Nephron (organoid): Measurements from ENCODE around the gene DDA1.

Source experiments
- H3K27ac Mint-ChIP-seq, 3 experiments: 2 replicates each; pipeline ENCODE4 v1.8.0; 2020; ENCODE audit warnings: mixed read lengths in 3 of 3, mild to moderate bottlenecking in 2 of 3, moderate library complexity in 1 of 3
- H3K27me3 Mint-ChIP-seq: 2 replicates; pipeline ENCODE4 v1.8.0; 2021; ENCODE audit warnings: low read depth, mild to moderate bottlenecking, moderate library complexity, mixed read lengths
- H3K36me3 Mint-ChIP-seq: 2 replicates; pipeline ENCODE4 v1.8.0; 2020; ENCODE audit warnings: low read depth, mixed read lengths
- H3K4me1 Mint-ChIP-seq: 2 replicates; pipeline ENCODE4 v1.8.0; 2020; ENCODE audit warnings: mixed read lengths
- H3K4me3 Mint-ChIP-seq, 3 experiments: 2 replicates each; pipeline ENCODE4 v1.8.0; 2020; ENCODE audit warnings: mild to moderate bottlenecking in 3 of 3, mixed read lengths in 3 of 3, moderate library complexity in 2 of 3
- H3K9me3 Mint-ChIP-seq: 2 replicates; pipeline ENCODE4 v1.8.0; 2020; ENCODE audit warnings: mixed read lengths
- TF ChIP-seq, protein P1 (sequence below), 3 experiments: fragments of 200-600 bp; sonication (generic); IDR thresholded peaks; one replicate each; pipeline ENCODE4 v1.5.0; 2021; ENCODE audit warnings: antibody characterized with exemption in 3 of 3; ENCODE audit not compliant: unreplicated experiment in 3 of 3

The DDA1 gene

DNA sequence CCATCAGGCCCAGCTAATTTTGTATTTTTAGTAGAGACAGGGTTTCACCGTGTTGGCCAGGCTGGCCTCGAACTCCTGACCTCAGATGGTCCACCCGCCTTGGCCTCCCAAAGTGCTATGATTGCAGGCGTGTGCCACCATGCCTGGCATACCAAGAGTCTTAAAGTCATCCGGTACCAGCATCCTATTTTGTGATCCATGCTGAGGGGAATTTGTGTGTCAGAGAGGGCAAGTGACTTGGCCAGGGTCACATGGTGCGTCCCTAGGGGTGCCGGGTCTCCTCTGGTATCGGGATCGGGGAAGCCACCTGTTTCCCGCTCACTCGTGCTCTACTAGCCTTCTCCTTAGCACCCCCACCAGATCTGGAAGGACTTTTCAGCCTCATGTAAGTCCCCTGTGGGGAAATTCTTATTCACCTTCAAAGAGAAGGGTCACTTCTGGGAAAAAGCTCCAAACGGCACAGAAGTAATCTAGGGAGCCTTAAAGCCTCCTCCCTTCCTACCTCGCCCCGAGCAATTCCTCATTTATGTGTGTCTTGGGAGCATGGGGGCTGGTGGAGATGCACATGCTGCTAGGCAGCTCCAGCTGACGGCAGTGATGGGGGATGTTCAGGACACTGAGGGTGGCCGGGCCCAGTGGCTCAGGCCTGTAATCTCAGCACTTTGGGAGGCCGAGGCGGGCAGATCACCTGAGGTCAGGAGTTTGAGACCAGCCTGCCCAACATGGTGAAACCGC, 33.8 kb upstream of the DDA1 start:
- Mint-ChIP-seq H3K36me3 (peaks cover 49% of the 10 kb centered on the region), H3K9me3 (no peaks in the 10 kb centered on the region), H3K27ac (no peak overlapping the region), H3K4me3 (no peak overlapping the region), H3K4me1 (no peaks in the 10 kb centered on the region), H3K27me3 (no peaks in the 10 kb centered on the region)
- TF ChIP-seq, protein P1, sequence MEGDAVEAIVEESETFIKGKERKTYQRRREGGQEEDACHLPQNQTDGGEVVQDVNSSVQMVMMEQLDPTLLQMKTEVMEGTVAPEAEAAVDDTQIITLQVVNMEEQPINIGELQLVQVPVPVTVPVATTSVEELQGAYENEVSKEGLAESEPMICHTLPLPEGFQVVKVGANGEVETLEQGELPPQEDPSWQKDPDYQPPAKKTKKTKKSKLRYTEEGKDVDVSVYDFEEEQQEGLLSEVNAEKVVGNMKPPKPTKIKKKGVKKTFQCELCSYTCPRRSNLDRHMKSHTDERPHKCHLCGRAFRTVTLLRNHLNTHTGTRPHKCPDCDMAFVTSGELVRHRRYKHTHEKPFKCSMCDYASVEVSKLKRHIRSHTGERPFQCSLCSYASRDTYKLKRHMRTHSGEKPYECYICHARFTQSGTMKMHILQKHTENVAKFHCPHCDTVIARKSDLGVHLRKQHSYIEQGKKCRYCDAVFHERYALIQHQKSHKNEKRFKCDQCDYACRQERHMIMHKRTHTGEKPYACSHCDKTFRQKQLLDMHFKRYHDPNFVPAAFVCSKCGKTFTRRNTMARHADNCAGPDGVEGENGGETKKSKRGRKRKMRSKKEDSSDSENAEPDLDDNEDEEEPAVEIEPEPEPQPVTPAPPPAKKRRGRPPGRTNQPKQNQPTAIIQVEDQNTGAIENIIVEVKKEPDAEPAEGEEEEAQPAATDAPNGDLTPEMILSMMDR (IDR thresholded peaks at IDR 0.05; ENCODE audit: unreplicated experiment in 3 of 3) = no peak

DNA sequence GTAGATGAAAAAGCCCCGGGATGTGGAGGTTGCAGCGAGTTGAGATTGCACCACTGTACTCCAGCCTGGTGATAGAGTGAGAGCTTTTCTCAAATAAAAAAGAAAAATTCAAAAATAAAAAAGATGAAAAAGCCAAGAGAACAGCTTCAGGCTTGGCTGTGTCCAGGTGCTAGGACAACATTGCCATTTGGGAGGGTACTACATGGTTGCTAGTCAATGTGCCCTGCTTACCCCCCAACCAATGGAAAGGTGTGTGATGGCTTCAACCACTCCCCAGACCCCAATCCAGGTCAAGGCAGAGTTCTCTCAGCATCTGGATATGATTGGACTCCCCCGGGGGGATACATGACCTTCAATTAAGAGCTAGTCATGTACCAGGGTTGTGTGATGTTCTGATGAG, 29.9 kb upstream of the DDA1 start:
- H3K36me3 Mint-ChIP-seq = peaks cover 34% of the 10 kb centered on the region
- peaks cover 11% of the 10 kb centered on the region for H3K27me3 Mint-ChIP-seq
- no peak overlapping the region for H3K4me3 Mint-ChIP-seq
- H3K27ac Mint-ChIP-seq = no peak overlapping the region
- no peaks in the 10 kb centered on the region for H3K9me3 Mint-ChIP-seq
- no peaks in the 10 kb centered on the region for H3K4me1 Mint-ChIP-seq
- TF ChIP-seq, protein P1 (IDR thresholded peaks at IDR 0.05; ENCODE audit: unreplicated experiment in 3 of 3) = no peak

DNA sequence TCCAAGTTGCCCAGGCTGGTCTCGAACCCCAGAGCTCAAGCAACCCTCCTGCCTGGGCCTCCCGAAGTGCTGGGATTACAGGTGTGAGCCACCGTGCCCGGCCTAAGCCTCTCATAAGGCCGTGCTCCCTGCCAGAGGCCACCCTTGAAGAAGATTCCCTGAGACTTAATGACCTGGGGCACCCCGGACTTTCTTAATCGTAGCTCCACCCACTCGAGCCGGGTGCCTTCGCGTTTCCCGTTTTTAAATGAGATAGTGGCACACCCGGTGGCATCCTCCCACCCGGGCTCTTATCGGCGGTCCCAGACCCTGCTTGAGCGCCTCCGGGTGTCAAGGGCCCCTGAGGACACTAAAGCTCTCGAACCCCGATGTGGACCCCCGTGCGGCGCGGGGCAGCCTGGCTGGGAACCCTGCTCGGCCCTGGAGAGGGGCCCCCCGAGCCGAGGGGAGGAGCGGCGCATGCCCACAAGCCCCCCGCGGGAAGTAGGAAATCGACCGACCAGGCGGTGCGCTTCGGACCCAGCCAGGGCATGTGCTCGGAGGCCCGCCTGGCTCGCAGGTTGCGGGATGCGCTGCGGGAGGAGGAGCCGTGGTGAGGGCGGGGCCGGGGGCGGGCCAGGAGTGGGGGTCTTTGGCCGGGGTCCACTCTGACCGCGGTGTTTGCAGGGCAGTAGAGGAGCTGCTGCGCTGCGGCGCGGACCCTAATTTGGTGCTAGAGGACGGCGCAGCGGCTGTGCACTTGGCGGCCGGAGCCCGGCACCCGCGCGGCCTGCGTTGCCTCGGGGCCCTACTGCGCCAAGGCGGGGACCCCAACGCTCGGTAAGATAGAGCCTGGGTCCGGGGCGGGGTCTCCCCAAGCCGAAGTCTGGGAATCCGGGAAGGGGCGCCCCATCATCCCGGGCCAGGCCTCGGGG, 27.7 kb upstream of the DDA1 start, which contains the start of gene ANKLE1:
ANKLE1 (plus strand) TSS at position 511 of the 914 bp plus-strand sequence; CDS start at position 531, 20 bp downstream.
- Mint-ChIP-seq H3K36me3 (peaks cover 21% of the 10 kb centered on the region), H3K9me3 (no peaks in the 10 kb centered on the region), H3K27me3 (peaks cover 11% of the 10 kb centered on the region), H3K4me3 (peak within 1 kb of the TSS; percentile 71 to 75 (median 74)), H3K4me1 (no peaks in the 10 kb centered on the region), H3K27ac (no peak within 1 kb of the TSS)
- TF ChIP-seq, protein P1 (IDR thresholded peaks at IDR 0.05; ENCODE audit: unreplicated experiment in 3 of 3) = no peak

DNA sequence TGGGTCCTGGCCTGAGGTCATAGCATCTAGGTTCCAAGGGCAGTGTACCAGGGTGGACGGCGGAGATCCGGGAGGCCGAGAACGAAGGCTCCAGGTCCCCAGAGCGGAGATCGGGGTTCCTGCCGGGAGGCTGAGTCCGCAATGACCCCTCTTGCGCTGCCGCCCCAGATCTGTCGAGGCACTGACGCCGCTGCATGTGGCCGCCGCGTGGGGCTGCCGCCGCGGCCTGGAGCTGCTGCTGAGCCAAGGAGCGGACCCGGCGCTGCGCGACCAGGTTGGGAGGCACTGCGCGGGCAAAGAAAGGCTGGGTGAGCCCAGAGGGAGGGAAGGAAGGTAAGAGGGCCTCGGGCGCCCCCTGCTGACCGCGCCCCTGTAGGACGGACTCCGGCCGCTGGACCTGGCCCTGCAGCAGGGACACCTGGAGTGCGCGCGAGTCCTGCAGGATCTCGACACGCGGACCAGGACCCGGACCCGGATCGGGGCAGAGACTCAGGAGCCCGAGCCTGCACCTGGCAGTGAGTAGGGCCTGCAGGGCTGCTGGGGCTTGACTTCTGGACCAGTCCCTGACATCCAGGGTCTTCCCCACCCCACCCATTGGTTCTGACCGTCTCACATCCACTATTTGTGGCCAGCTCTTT, 26.8 kb upstream of the DDA1 start:
- Mint-ChIP-seq H3K36me3 (peaks cover 12% of the 10 kb centered on the region), H3K4me3 (peak overlapping the region; percentile 71 to 75 (median 74)), H3K9me3 (no peaks in the 10 kb centered on the region), H3K27me3 (peaks cover 11% of the 10 kb centered on the region), H3K27ac (no peak overlapping the region), H3K4me1 (no peaks in the 10 kb centered on the region)
- TF ChIP-seq, protein P1 (IDR thresholded peaks at IDR 0.05; ENCODE audit: unreplicated experiment in 3 of 3) = peak; percentile 91 to 95 (median 93)

DNA sequence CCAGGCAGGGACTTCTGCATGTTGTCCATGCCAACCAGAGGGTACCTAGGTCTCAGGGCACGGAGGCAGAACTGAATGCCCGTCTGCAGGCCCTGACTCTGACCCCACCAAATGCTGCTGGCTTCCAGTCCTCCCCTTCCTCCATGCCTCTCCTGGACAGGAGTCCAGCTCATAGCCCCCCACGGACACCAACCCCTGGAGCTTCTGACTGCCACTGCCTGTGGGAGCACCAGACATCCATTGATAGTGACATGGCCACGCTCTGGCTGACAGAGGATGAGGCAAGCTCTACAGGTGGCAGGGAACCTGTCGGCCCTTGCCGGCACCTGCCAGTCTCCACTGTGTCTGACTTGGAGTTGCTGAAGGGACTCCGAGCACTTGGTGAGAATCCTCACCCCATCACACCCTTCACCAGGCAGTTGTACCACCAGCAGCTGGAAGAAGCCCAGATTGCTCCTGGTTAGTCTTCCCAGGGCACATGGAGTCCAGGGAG, 25.8 kb upstream of the DDA1 start:
- peaks cover 11% of the 10 kb centered on the region for H3K36me3 Mint-ChIP-seq
- no peaks in the 10 kb centered on the region for H3K9me3 Mint-ChIP-seq
- H3K4me1 Mint-ChIP-seq = no peaks in the 10 kb centered on the region
- H3K4me3 Mint-ChIP-seq = no peak overlapping the region
- TF ChIP-seq, protein P1 (IDR thresholded peaks at IDR 0.05; ENCODE audit: unreplicated experiment in 3 of 3) = no peak
- no peak overlapping the region for H3K27ac Mint-ChIP-seq
- peaks cover 11% of the 10 kb centered on the region for H3K27me3 Mint-ChIP-seq
